Cortex of kidney (tissue), 1 donor: ENCODE measurements around the gene EPOP.
"Not testable (repeated sequence)": the region's sequence is repeated elsewhere in the genome, so short reads cannot be mapped to it uniquely, and the experiment has no call there.

Experiments used
- DNase-seq: peaks from one replicate; lab custom pipeline; 2025; lab: John Stamatoyannopoulos, UW

The EPOP gene

GRCh38 chr17:38653230-38653629 lies 21.5 kb downstream of the EPOP start:
- DNase-seq, result no peak

GRCh38 chr17:38650653-38651173 lies 24.0 kb downstream of the EPOP start:
- not testable (repeated sequence) for DNase-seq

- no peak for DNase-seq
Measured at GRCh38 chr17:38637951-38638350, 36.8 kb downstream of the EPOP start.

GRCh38 chr17:38636054-38636453 lies 38.7 kb downstream of the EPOP start:
- DNase-seq, result no peak

DNA sequence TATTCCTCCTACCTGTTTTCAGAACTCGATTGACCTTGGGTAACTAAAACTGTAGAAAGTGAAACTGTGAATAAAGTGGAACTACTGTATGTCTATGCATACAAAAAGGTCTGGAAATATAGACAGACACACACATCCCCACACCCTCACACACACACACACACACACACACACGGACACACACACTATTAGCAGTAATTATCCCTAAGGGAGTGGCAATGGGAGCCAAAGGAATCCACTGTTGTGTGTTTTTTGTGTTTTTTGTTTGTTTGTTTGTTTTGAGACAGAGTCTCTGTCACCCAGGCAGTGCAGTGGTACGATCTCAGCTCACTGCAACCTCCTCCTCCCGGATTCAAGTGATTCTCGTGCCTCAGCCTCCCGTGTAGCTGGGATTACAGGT lies 42.4 kb downstream of the EPOP start:
- no peak for DNase-seq

DNA sequence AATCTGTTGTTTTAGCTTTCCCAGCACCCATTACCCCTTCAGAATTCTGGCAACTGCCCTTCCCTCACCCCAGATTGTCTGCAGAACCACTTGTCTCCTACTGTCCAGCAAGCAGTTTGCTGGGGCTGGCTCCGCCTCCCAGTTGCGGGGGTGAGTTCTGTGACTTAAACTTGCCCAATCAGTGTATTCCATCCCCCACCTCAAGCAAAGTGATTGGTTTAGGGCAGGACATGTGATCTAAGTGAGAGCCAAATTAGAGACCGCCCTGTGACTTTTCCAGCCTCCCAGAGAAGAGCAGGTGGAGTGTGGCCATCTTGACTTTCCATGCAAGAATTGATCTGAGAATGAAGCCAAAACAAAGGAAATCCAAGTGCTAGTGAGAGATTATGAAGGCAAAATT lies 46.3 kb downstream of the EPOP start:
- no peak for DNase-seq

- DNase-seq, result no peak
Measured at GRCh38 chr17:38627957-38628356, 46.8 kb downstream of the EPOP start.

DNA sequence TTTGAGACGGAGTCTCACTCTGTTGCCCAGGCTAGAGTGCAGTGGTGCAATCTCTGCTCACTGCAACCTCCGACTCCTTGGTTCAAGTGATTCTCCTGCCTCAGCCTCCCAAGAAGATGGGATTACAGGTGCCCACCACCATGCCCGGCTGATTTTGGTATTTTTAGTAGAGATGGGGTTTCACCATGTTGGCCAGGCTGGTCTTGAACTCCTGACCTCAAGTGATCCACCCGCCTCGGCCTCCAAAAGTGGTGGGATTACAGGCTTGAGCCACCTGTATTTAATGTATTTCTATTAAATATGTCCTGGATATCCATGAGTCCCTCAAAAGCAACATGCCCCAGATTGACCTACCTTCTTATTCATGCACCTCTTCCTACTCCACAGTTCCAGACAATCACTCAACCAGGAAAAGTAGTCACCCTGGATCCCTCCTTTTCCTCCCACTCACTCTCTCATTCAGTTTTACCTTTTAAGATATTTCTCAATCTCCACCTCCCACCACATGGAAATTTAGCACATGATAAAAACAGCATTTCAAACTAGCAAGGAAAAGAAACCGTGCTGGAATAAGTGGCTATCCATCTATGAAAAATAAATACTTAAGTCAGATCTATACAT lies 48.0 kb downstream of the EPOP start:
- not testable (repeated sequence) for DNase-seq

GRCh38 chr17:38625482-38625881 lies 49.3 kb downstream of the EPOP start:
- no peak for DNase-seq

DNA sequence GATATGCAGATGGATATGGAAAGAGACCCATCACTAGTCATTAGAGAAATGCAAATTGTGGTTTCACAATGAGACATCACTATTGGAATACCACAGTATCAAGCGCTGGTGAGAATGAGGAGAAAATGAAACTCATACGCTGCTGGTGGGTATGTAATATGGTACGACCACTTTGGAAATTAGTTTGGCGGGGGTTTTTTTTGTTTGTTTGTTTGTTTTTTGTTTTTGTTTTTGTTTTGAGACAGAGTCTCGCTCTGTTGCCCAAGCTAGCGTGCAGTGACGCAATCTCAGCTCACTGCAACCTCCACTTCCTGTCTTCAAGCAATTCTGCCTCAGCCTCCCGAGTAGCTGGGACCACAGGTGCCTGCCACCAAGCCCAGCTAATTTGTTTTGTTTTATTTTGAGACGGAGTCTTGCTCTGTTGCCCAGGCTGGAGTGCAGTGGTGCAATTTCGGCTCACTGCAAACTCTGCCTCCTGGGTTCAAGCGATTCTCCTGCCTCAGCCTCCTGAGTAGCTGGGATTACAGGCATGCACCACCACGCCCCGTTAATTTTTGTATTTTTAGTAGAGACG lies 49.9 kb downstream of the EPOP start:
- DNase-seq, result not testable (repeated sequence)
